Kidney epithelial cell (primary cell): ENCODE measurements around the gene TBC1D3I. TPM values are rescaled to one million over a fixed set of nuclear protein-coding genes. Genes with fewer than 3 reads are reported as not detected.
"Not testable (repeated sequence)": the region's sequence is repeated elsewhere in the genome, so short reads cannot be mapped to it uniquely, and the experiment has no call there.

Experiments
- DNase-seq: peaks from one replicate; pipeline ENCODE4 v3.0.0-alpha.2; 2010; ENCODE audit warnings: low read depth
- H3K27me3 ChIP-seq: 2 replicates; pipeline ENCODE4 v1.6.0; 2011; ENCODE audit warnings: low read length; ENCODE audit not compliant: control insufficient read depth, insufficient read depth
- H3K36me3 ChIP-seq: 2 replicates; pipeline ENCODE4 v1.5.1; 2011; ENCODE audit warnings: low read length; ENCODE audit not compliant: control insufficient read depth, insufficient read depth
- H3K4me3 ChIP-seq: 2 replicates; pipeline ENCODE4 v1.5.1; 2011; ENCODE audit warnings: low read depth, mild to moderate bottlenecking, control low read depth, low read length
- CTCF ChIP-seq: IDR thresholded peaks from 2 replicates; pipeline ENCODE4 v1.5.1; 2011; ENCODE audit warnings: mild to moderate bottlenecking, moderate library complexity, low read length, control low read depth, inconsistent platforms; ENCODE audit not compliant: insufficient read depth, poor library complexity, severe bottlenecking
- total RNA-seq: library from RNA; depleted of rRNA; stranded (reverse); fragments of >200 nt; gene quantifications from 2 replicates; pipeline ENCODE4 v1.2.3, GENCODE V29; 2015

TBC1D3I gene
- total RNA-seq, 1 donor from 2014 or later, result 0.13 TPM

- no peak for TF ChIP-seq CTCF
- H3K4me3 ChIP-seq, result no peak overlapping the region
- no peaks in the 10 kb centered on the region for H3K36me3 ChIP-seq
- H3K27me3 ChIP-seq, result no peaks in the 10 kb centered on the region
- no peak for DNase-seq
Observed at GRCh38 chr17:36214918-36215317, 49.5 kb downstream of the TBC1D3I start.

DNA sequence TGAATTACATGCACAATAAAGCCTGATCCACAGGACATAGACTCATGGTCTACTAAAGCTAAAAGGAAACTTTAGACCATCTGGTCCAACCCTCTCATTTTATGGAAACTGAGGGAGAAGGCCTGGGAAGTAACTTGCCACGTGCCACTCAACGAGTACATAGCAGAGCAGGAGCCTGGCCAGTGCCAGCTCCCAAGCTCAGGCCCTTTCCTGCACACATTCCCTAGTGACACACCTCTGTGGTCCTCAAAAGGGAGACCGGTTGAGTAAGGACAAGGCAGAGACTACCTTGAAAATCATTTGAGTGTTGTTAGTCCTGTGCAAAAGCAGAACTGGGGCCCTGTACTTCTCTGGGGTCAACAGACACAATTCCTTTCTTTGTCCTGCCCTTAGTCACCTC lies 50.7 kb downstream of the TBC1D3I start:
- DNase-seq, result no peak
- no peak for TF ChIP-seq CTCF
- Histone ChIP-seq H3K4me3 (no peak overlapping the region), H3K27me3 (no peaks in the 10 kb centered on the region), H3K36me3 (no peaks in the 10 kb centered on the region)

DNA sequence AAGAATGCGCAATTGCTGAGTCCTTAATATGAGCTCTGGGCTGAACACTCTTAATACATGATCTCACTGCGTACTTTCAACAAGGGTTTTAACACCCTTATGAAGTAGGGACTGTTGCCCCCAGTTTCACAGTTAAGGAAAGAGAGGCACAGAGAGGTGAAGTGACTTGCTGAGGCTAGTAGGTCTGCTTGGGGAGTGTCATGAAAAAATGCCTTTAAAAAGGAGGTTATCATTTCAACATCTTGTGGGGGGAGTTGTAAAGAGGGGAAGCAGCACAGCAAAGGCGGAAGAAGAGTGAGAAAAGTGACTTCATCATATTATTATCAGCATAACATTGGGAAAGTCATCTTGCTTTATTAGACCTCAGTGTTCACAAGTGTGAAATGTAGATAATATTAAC lies 51.4 kb downstream of the TBC1D3I start:
- TF ChIP-seq CTCF, result no peak
- Histone ChIP-seq H3K4me3 (no peak overlapping the region), H3K27me3 (no peaks in the 10 kb centered on the region), H3K36me3 (no peaks in the 10 kb centered on the region)
- DNase-seq, result no peak

DNA sequence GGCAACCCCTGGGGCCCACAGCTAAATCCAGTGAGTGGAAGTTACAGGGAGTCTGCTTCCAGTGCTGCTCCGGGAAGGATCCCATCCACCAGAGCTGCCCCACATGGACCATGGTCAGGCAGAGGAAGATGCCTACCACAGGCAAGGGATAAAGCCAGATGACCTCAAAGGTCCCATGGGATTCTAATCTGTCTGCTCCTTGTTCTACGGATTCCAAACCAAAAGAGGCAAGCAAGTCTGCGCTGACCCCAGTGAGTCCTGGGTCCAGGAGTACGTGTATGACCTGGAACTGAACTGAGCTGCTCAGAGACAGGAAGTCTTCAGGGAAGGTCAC lies 52.1 kb downstream of the TBC1D3I start:
- no peak for TF ChIP-seq CTCF
- DNase-seq, result no peak
- Histone ChIP-seq H3K36me3 (no peaks in the 10 kb centered on the region), H3K4me3 (no peak overlapping the region), H3K27me3 (no peaks in the 10 kb centered on the region)

GRCh38 chr17:36211484-36212271 lies 52.7 kb downstream of the TBC1D3I start:
- H3K4me3 ChIP-seq, H3K36me3 ChIP-seq, DNase-seq, H3K27me3 ChIP-seq: not testable (repeated sequence)

DNA sequence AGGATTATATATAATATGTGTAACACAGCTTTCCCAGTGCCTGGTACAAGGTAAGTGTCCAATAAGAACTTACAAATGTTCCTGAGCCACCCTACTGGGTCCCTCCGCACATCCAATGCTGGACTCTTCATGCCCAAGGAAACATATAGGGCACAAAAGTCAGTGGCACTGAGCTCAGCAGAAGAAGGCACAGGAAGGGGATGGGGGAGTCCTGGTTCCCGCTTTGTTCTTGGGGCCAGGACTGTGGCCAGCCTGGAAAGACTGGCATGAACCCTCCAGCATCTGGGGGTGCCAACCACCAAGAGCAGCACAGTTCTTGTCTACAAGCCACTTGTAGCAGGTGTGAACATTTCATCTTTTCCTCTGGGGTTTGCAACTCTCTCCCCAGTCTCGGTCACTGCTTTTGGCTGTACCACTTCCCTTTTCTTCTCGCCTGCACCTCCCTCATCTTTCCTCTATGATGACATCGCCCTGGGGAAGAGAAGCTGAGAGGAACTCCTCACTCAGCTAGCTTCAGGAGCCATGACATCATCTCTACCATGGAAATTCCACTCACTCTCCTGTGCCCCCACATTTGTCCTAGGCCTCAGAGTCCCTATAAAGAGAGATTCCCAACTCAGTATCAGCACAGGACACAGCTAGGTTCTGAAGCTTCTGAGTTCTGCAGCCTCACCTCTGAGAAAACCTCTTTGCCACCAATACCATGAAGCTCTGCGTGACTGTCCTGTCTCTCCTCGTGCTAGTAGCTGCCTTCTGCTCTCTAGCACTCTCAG lies 53.7 kb downstream of the TBC1D3I start, which contains the start of gene CCL4L2:
Gene CCL4L2, plus strand, starts transcription at position 625 of the 773 bp plus-strand sequence.
- not testable (repeated sequence) for H3K27me3 ChIP-seq, H3K36me3 ChIP-seq, H3K4me3 ChIP-seq, DNase-seq

DNA sequence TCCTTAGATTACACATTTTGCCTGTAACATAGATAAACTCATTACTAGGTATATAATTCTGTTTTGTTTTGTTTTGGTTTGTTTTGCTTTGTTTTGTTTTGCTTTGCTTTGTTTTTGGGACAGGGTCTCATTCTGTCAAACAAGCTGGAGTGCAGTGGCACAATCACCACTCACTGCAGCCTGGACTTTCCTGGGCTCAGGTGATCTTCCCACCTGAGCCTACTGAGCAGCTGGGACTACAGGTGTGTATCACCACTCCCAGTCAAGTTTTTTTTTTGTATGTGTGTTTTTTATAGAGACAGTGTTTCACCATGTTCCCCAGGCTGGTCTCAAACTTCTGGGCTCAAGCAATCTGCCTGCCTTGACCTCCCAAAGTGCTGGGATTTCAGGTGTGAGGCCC lies 54.8 kb downstream of the TBC1D3I start:
- DNase-seq, result no peak
- Histone ChIP-seq H3K4me3 (no peak overlapping the region), H3K27me3 (no peaks in the 10 kb centered on the region), H3K36me3 (no peaks in the 10 kb centered on the region)
- TF ChIP-seq CTCF, result no peak

- not testable (repeated sequence) for H3K27me3 ChIP-seq, H3K36me3 ChIP-seq, DNase-seq, H3K4me3 ChIP-seq
Observed at GRCh38 chr17:36207383-36207782, 57.0 kb downstream of the TBC1D3I start.

GRCh38 chr17:36206486-36206821 lies 57.9 kb downstream of the TBC1D3I start:
- H3K36me3 ChIP-seq, DNase-seq, H3K27me3 ChIP-seq, H3K4me3 ChIP-seq: not testable (repeated sequence)
